ENCODE results near the gene IRF4.

The IRF4 gene

DNA sequence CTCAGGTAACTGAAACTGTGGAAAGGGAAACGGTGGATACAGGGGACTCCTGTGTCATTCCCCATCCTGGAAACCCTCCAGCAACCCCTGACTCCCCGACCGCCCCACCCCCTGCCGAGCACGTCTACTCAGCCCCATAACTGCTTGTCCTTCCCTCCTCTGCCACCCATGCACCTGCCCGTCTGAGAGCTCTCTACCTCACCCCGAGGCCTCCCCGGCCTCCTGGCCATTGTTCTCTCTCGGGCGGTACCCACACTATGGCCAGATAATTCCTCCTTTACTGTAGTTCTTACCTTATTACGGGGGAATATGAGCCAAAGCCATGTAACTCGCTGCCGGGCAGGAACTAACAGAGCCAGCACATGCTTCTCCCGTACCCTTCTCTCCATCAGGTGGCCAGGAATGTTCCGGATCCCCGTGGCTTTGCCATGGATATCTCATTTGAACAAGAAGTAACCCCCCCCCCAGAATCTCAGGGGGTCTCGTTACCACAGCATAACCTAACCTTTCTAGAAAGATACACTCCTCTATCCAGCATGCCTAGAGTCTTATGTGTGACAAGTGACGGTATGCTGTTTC lies 4.8 kb upstream of the IRF4 start (continued):
- TF ChIP-seq TOX (CRISPR knock-in tag; IDR thresholded peaks at IDR 0.05; ENCODE audit: borderline replicate concordance), result no peak
- no peak for TF ChIP-seq OSR1 (CRISPR knock-in tag; IDR thresholded peaks at IDR 0.05)
- TF ChIP-seq, protein P1, sequence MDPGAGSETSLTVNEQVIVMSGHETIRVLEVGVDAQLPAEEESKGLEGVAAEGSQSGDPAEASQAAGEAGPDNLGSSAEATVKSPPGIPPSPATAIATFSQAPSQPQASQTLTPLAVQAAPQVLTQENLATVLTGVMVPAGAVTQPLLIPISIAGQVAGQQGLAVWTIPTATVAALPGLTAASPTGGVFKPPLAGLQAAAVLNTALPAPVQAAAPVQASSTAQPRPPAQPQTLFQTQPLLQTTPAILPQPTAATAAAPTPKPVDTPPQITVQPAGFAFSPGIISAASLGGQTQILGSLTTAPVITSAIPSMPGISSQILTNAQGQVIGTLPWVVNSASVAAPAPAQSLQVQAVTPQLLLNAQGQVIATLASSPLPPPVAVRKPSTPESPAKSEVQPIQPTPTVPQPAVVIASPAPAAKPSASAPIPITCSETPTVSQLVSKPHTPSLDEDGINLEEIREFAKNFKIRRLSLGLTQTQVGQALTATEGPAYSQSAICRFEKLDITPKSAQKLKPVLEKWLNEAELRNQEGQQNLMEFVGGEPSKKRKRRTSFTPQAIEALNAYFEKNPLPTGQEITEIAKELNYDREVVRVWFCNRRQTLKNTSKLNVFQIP (CRISPR knock-in tag; IDR thresholded peaks at IDR 0.05; ENCODE audit: borderline replicate concordance, low read depth), result no peak
- no peak for TF ChIP-seq ESRRG (CRISPR knock-in tag; IDR thresholded peaks at IDR 0.05)
- TF ChIP-seq ZFP30 (CRISPR knock-in tag; IDR thresholded peaks at IDR 0.05), result no peak

DNA sequence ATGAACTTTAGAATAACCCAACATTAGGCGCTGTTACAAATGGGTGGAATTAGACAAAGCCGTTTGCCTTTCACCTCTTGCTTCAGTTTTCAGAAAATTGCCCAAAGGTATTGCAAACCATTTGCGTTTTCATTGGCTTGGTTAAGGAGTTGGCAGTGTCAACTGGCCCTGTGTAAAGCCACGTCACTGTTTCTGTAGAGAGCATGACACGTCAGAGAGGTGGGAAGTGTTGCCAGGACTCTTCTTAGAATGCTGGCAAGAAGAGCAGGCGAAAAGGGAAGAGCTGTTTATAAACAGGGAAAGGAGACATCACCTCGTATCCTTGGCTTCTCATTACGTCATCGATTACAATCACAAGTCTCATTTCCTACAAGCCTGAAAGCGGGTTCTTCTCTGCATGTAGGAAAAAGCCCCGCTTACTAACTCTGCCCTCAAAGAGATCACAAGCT lies 4.2 kb upstream of the IRF4 start:
- no peak for ATAC-seq
- TF ChIP-seq ZNF70 (CRISPR knock-in tag; IDR thresholded peaks at IDR 0.05) (no peak), ZNF565 (CRISPR knock-in tag; conservative IDR thresholded peaks at IDR 0.05; ENCODE audit: low read depth) (no peak), ZNF8 (CRISPR knock-in tag; IDR thresholded peaks at IDR 0.05) (no peak), BACH2 (CRISPR knock-in tag; IDR thresholded peaks at IDR 0.05; ENCODE audit: borderline replicate concordance) (no peak), ZFP30 (CRISPR knock-in tag; IDR thresholded peaks at IDR 0.05) (no peak)
- TF ChIP-seq, protein P2, sequence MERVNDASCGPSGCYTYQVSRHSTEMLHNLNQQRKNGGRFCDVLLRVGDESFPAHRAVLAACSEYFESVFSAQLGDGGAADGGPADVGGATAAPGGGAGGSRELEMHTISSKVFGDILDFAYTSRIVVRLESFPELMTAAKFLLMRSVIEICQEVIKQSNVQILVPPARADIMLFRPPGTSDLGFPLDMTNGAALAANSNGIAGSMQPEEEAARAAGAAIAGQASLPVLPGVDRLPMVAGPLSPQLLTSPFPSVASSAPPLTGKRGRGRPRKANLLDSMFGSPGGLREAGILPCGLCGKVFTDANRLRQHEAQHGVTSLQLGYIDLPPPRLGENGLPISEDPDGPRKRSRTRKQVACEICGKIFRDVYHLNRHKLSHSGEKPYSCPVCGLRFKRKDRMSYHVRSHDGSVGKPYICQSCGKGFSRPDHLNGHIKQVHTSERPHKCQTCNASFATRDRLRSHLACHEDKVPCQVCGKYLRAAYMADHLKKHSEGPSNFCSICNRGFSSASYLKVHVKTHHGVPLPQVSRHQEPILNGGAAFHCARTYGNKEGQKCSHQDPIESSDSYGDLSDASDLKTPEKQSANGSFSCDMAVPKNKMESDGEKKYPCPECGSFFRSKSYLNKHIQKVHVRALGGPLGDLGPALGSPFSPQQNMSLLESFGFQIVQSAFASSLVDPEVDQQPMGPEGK (CRISPR knock-in tag; IDR thresholded peaks at IDR 0.05; ENCODE audit: borderline replicate concordance), result no peak
- TF ChIP-seq, protein P3, sequence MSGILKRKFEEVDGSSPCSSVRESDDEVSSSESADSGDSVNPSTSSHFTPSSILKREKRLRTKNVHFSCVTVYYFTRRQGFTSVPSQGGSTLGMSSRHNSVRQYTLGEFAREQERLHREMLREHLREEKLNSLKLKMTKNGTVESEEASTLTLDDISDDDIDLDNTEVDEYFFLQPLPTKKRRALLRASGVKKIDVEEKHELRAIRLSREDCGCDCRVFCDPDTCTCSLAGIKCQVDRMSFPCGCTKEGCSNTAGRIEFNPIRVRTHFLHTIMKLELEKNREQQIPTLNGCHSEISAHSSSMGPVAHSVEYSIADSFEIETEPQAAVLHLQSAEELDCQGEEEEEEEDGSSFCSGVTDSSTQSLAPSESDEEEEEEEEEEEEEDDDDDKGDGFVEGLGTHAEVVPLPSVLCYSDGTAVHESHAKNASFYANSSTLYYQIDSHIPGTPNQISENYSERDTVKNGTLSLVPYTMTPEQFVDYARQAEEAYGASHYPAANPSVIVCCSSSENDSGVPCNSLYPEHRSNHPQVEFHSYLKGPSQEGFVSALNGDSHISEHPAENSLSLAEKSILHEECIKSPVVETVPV (CRISPR knock-in tag; IDR thresholded peaks at IDR 0.05), result no peak

DNA sequence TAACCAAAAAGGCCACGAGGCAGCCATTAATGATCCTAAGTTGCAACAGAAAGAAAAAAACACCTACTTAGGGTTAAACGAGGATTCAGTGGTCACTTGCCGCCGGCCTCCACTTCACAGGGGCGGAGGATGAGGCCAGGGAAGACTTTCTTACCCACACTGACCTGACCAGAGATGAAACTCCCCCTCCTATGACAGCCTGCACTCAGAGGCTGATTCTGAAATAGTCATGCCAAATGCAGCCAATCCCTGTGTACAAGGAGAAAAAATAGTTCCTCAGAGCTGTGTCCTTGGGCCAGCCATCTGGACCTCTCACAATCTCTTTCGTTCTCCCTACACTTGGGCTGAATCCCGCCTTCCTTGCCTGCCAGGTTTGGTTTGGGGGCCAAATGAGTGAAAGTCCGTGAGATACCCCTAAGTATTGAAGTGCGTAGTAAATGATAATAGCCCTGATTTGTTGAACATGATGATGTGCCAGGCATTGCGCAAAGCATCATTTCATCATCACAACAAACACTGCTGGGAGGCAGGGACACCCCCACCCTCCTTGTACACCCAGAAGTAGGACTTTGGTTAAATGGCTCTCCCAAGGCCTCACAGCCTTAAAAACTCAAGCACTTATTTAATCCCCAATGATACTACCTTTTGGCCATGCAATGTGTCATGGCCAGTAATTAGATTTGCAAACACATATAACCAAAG lies 3.2 kb upstream of the IRF4 start:
- no peak for ATAC-seq
- no peak for TF ChIP-seq ISL1 (CRISPR knock-in tag; IDR thresholded peaks at IDR 0.05)
- no peak for TF ChIP-seq ESRRG (CRISPR knock-in tag; IDR thresholded peaks at IDR 0.05)
- TF ChIP-seq TCF4 (CRISPR knock-in tag; IDR thresholded peaks at IDR 0.05; ENCODE audit: borderline replicate concordance), result no peak
- TF ChIP-seq RARB (CRISPR knock-in tag; IDR thresholded peaks at IDR 0.05), result no peak

- TF ChIP-seq ZFP3 (CRISPR knock-in tag; IDR thresholded peaks at IDR 0.05) (no peak), BACH2 (CRISPR knock-in tag; IDR thresholded peaks at IDR 0.05; ENCODE audit: borderline replicate concordance) (no peak), GLIS3 (CRISPR knock-in tag; IDR thresholded peaks at IDR 0.05) (no peak), ZNF565 (CRISPR knock-in tag; conservative IDR thresholded peaks at IDR 0.05; ENCODE audit: low read depth) (no peak), ESRRG (CRISPR knock-in tag; IDR thresholded peaks at IDR 0.05) (no peak), ARNTL (CRISPR knock-in tag; IDR thresholded peaks at IDR 0.05; ENCODE audit: borderline replicate concordance, low read depth) (no peak), OSR1 (CRISPR knock-in tag; IDR thresholded peaks at IDR 0.05) (no peak), RARB (CRISPR knock-in tag; IDR thresholded peaks at IDR 0.05) (no peak), ISL1 (CRISPR knock-in tag; IDR thresholded peaks at IDR 0.05) (no peak), CSDC2 (CRISPR knock-in tag; IDR thresholded peaks at IDR 0.05) (no peak), TOX (CRISPR knock-in tag; IDR thresholded peaks at IDR 0.05; ENCODE audit: borderline replicate concordance) (no peak)
- TF ChIP-seq, protein P3 (CRISPR knock-in tag; IDR thresholded peaks at IDR 0.05), result no peak
- TF ChIP-seq, protein P1 (CRISPR knock-in tag; IDR thresholded peaks at IDR 0.05; ENCODE audit: borderline replicate concordance, low read depth), result no peak
- TF ChIP-seq, protein P2 (CRISPR knock-in tag; IDR thresholded peaks at IDR 0.05; ENCODE audit: borderline replicate concordance), result no peak
- TF ChIP-seq, protein P4, sequence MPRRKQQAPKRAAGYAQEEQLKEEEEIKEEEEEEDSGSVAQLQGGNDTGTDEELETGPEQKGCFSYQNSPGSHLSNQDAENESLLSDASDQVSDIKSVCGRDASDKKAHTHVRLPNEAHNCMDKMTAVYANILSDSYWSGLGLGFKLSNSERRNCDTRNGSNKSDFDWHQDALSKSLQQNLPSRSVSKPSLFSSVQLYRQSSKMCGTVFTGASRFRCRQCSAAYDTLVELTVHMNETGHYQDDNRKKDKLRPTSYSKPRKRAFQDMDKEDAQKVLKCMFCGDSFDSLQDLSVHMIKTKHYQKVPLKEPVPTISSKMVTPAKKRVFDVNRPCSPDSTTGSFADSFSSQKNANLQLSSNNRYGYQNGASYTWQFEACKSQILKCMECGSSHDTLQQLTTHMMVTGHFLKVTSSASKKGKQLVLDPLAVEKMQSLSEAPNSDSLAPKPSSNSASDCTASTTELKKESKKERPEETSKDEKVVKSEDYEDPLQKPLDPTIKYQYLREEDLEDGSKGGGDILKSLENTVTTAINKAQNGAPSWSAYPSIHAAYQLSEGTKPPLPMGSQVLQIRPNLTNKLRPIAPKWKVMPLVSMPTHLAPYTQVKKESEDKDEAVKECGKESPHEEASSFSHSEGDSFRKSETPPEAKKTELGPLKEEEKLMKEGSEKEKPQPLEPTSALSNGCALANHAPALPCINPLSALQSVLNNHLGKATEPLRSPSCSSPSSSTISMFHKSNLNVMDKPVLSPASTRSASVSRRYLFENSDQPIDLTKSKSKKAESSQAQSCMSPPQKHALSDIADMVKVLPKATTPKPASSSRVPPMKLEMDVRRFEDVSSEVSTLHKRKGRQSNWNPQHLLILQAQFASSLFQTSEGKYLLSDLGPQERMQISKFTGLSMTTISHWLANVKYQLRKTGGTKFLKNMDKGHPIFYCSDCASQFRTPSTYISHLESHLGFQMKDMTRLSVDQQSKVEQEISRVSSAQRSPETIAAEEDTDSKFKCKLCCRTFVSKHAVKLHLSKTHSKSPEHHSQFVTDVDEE (CRISPR knock-in tag; IDR thresholded peaks at IDR 0.05), result no peak
- no peak for ATAC-seq
Measured at GRCh38 chr6:389143-389542, 2.4 kb upstream of the IRF4 start.

All from SK-N-SH treated with all-trans-retinoic acid at 6 μM for 48 hours (cell line).